Endodermal cell (in vitro differentiated cells): ENCODE data around the gene BBS9. TPM values are rescaled to one million over a fixed set of nuclear protein-coding genes. Genes with fewer than 3 reads are reported as not detected.

Experiments used
- DNase-seq: peaks from one replicate; pipeline ENCODE4 v3.0.0-alpha.2; 2017
- H3K27ac ChIP-seq: 2 replicates; pipeline ENCODE4 v1.5.1; 2013; ENCODE audit warnings: mild to moderate bottlenecking, low read depth, low read length, moderate library complexity
- H3K27me3 ChIP-seq: 2 replicates; pipeline ENCODE4 v1.6.1; 2013; ENCODE audit warnings: mild to moderate bottlenecking, low read length, moderate library complexity; ENCODE audit not compliant: insufficient read depth, control insufficient read depth, poor library complexity, severe bottlenecking
- H3K36me3 ChIP-seq: 2 replicates; pipeline ENCODE4 v1.7.0; 2013; ENCODE audit warnings: mild to moderate bottlenecking, low read length, moderate library complexity; ENCODE audit not compliant: control insufficient read depth, insufficient read depth
- H3K4me1 ChIP-seq: one replicate; pipeline ENCODE4 v1.7.0; 2013; ENCODE audit warnings: low read length; ENCODE audit not compliant: control insufficient read depth, insufficient read depth
- H3K4me3 ChIP-seq: 2 replicates; pipeline ENCODE4 v1.5.1; 2013; ENCODE audit warnings: mild to moderate bottlenecking, low read length, moderate library complexity
- H3K9ac ChIP-seq: 2 replicates; pipeline ENCODE4 v1.6.1; 2013; ENCODE audit warnings: mild to moderate bottlenecking, low read length, moderate library complexity; ENCODE audit not compliant: poor library complexity, severe bottlenecking; ENCODE audit errors: extremely low read depth
- H3K9me3 ChIP-seq: 2 replicates; pipeline ENCODE4 v1.6.1; 2013; ENCODE audit warnings: mild to moderate bottlenecking, low read length, moderate library complexity; ENCODE audit not compliant: control insufficient read depth
- H3K27ac Mint-ChIP-seq: 2 replicates; pipeline ENCODE4 v1.8.0; 2020; ENCODE audit warnings: mixed read lengths
- H3K27me3 Mint-ChIP-seq: 2 replicates; pipeline ENCODE4 v1.8.0; 2021; ENCODE audit warnings: mild to moderate bottlenecking, mixed read lengths; ENCODE audit not compliant: insufficient read depth
- H3K36me3 Mint-ChIP-seq: 2 replicates; pipeline ENCODE4 v1.8.0; 2020; ENCODE audit warnings: low read depth, mixed read lengths
- H3K4me1 Mint-ChIP-seq: 2 replicates; pipeline ENCODE4 v1.8.0; 2020; ENCODE audit warnings: mixed read lengths
- H3K4me3 Mint-ChIP-seq: 2 replicates; pipeline ENCODE4 v1.8.0; 2020; ENCODE audit warnings: mild to moderate bottlenecking, moderate library complexity, mixed read lengths
- H3K9me3 Mint-ChIP-seq: 2 replicates; pipeline ENCODE4 v1.8.0; 2020; ENCODE audit warnings: mild to moderate bottlenecking, mixed read lengths
- CTCF ChIP-seq: fragments of 200-600 bp; sonication (generic); conservative IDR thresholded peaks from 2 replicates; pipeline ENCODE4 v1.5.0; 2021; ENCODE audit warnings: antibody characterized with exemption, mild to moderate bottlenecking
- WGBS, 2 experiments: methylation state at CpG; one replicate each; pipeline versions ENCODE4 v1.1.5 to v1.1.7; 2013; ENCODE audit warnings: missing lambda C conversion rate in 2 of 2, mixed read lengths in 1 of 2; ENCODE audit not compliant: insufficient coverage in 1 of 2, insufficient read length in 1 of 2; 5-methylcytosine and 5-hydroxymethylcytosine counted together
- total RNA-seq, 2 donors: library from RNA; stranded (reverse); fragmentation: NEBNext Ultra II Directional in 1 of 2; extraction: Animal tissue kit (Norgen Biotek cat#: 25700) in 1 of 2; gene quantifications; 2 replicates in 1 of 2; 3 replicates in 1 of 2; pipeline ENCODE4 v1.2.1, GENCODE V29; 2021

Gene BBS9
- total RNA-seq, 2 donors from 2014 or later, result 20.7 to 21.6 TPM

GRCh38 chr7:33504266-33504665 lies 374.9 kb downstream of the BBS9 start:
- no peaks in the 10 kb centered on the region for H3K9me3 Mint-ChIP-seq

GRCh38 chr7:33509206-33509605 lies 379.8 kb downstream of the BBS9 start:
- Histone ChIP-seq H3K27me3 (no peaks in the 10 kb centered on the region), H3K36me3 (no peaks in the 10 kb centered on the region), H3K4me1 (no peaks in the 10 kb centered on the region), H3K9me3 (no peaks in the 10 kb centered on the region), H3K27ac (no peak overlapping the region), H3K4me3 (no peak overlapping the region), H3K9ac (no peak overlapping the region)
- DNase-seq, result no peak
- H3K4me3 Mint-ChIP-seq, result no peak overlapping the region
- TF ChIP-seq CTCF, result no peak
- no peaks in the 10 kb centered on the region for H3K27me3 Mint-ChIP-seq
- no peak overlapping the region for H3K27ac Mint-ChIP-seq
- WGBS, 2 experiments, result 90 to 94% methylated on average over 2 to 3 of the region's 3 CpGs
- no peaks in the 10 kb centered on the region for H3K36me3 Mint-ChIP-seq
- peaks cover 3% of the 10 kb centered on the region for H3K4me1 Mint-ChIP-seq
- H3K9me3 Mint-ChIP-seq, result no peaks in the 10 kb centered on the region

More at GRCh38 chr7:33504266-33504665, 374.9 kb downstream of the BBS9 start:
- 94 to 100% methylated on average over 4 to 6 of the region's 6 CpGs for WGBS, 2 experiments
- TF ChIP-seq CTCF, result no peak
- Histone ChIP-seq H3K9me3 (no peaks in the 10 kb centered on the region), H3K4me1 (no peaks in the 10 kb centered on the region), H3K36me3 (no peaks in the 10 kb centered on the region), H3K9ac (no peak overlapping the region), H3K27ac (no peak overlapping the region), H3K27me3 (no peaks in the 10 kb centered on the region), H3K4me3 (no peak overlapping the region)
- H3K4me3 Mint-ChIP-seq, result no peak overlapping the region
- H3K36me3 Mint-ChIP-seq, result no peaks in the 10 kb centered on the region
- no peak overlapping the region for H3K27ac Mint-ChIP-seq
- no peak for DNase-seq
- H3K27me3 Mint-ChIP-seq, result no peaks in the 10 kb centered on the region
- H3K4me1 Mint-ChIP-seq, result peaks cover 7% of the 10 kb centered on the region

DNA sequence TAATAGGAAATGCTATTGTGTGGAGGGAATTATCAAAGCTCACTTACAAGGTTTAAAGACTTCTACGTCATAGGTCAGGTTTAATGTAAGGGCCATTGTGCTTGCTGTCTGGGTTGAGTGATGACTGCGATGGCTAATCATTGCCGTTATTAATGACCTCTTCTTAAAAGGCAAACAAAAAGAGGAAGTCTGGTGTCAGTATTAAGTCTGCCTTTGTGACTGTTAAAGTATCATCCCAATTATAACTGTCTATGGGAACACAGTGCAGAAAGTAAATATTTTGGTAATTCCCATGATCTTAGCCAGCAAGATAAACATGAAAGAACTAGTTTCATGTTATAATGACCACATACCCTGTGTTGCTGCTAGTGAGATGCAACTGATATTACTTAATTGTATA lies 382.4 kb downstream of the BBS9 start:
- H3K27ac ChIP-seq, result no peak overlapping the region
- 86 to 88% methylated on average over 3 of the region's 3 CpGs for WGBS, 2 experiments
- H3K27me3 ChIP-seq, result no peaks in the 10 kb centered on the region
- Mint-ChIP-seq H3K4me3 (no peak overlapping the region), H3K36me3 (no peaks in the 10 kb centered on the region), H3K27me3 (no peaks in the 10 kb centered on the region), H3K27ac (no peak overlapping the region), H3K4me1 (peaks cover 3% of the 10 kb centered on the region), H3K9me3 (no peaks in the 10 kb centered on the region)
- no peaks in the 10 kb centered on the region for H3K9me3 ChIP-seq
- H3K4me3 ChIP-seq, result no peak overlapping the region
- no peak for TF ChIP-seq CTCF
- no peaks in the 10 kb centered on the region for H3K36me3 ChIP-seq
- no peaks in the 10 kb centered on the region for H3K4me1 ChIP-seq
- DNase-seq, result no peak
- H3K9ac ChIP-seq, result no peak overlapping the region
